Measurements from ENCODE around the gene GORASP2. TPM values are rescaled to one million over a fixed set of nuclear protein-coding genes. Genes with fewer than 3 reads are reported as not detected.

The GORASP2 gene
- total RNA-seq, 1 experiment from 2014 or later = 89.3 TPM

- CTCF ChIA-PET = no interaction called here
- H3K4me1 ChIP-seq (ENCODE audit: insufficient read depth, low read length, poor library complexity, severe bottlenecking) = no peaks in the 10 kb centered on the region
- no peak for TF ChIP-seq EZH2 (IDR thresholded peaks at IDR 0.05; ENCODE audit: borderline replicate concordance, low read depth, low read length, poor library complexity, severe bottlenecking)
- no peak for TF ChIP-seq CTCF (conservative IDR thresholded peaks at IDR 0.05; ENCODE audit: low read depth, low read length)
Measured at GRCh38 chr2:171004833-171005232, 75.8 kb downstream of the GORASP2 start.

GRCh38 chr2:171008550-171009205 is 79.6 kb downstream of the GORASP2 start:
- Histone ChIP-seq H3K4me3 (ENCODE audit: low read depth, low read length, poor library complexity, severe bottlenecking) (no peak overlapping the region), H3K36me3 (ENCODE audit: insufficient read depth, low read length, poor library complexity, severe bottlenecking) (peaks cover 35% of the 10 kb centered on the region), H3K27ac (ENCODE audit: low read depth, low read length, poor library complexity, severe bottlenecking) (no peak overlapping the region), H3K9me3 (ENCODE audit: low read depth, low read length, poor library complexity, severe bottlenecking) (no peaks in the 10 kb centered on the region), H3K27me3 (replicated peaks; ENCODE audit: insufficient read depth, low read depth, low read length, poor library complexity) (no peaks in the 10 kb centered on the region), H3K4me1 (ENCODE audit: insufficient read depth, low read length, poor library complexity, severe bottlenecking) (no peaks in the 10 kb centered on the region)
- DNase-seq (ENCODE audit: low spot score) = no peak
- intact Hi-C loops (cut with micrococcal nuclease; ENCODE audit: unreplicated experiment) = no loop called here
- CTCF ChIA-PET = no interaction called here
- TF ChIP-seq CTCF (conservative IDR thresholded peaks at IDR 0.05; ENCODE audit: low read depth, low read length) (no peak), EZH2 (IDR thresholded peaks at IDR 0.05; ENCODE audit: borderline replicate concordance, low read depth, low read length, poor library complexity, severe bottlenecking) (no peak)
- BruUV-seq (replicated peaks) = no TSS peak
- POLR2A ChIA-PET (ENCODE audit: low non-redundant PET) = no interaction called here

More at GRCh38 chr2:171004833-171005232, 75.8 kb downstream of the GORASP2 start:
- intact Hi-C loops (cut with micrococcal nuclease; ENCODE audit: unreplicated experiment) = no loop called here
- Histone ChIP-seq H3K9me3 (ENCODE audit: low read depth, low read length, poor library complexity, severe bottlenecking) (no peaks in the 10 kb centered on the region), H3K27ac (ENCODE audit: low read depth, low read length, poor library complexity, severe bottlenecking) (no peak overlapping the region), H3K36me3 (ENCODE audit: insufficient read depth, low read length, poor library complexity, severe bottlenecking) (peaks cover 35% of the 10 kb centered on the region), H3K4me3 (ENCODE audit: low read depth, low read length, poor library complexity, severe bottlenecking) (no peak overlapping the region), H3K27me3 (replicated peaks; ENCODE audit: insufficient read depth, low read depth, low read length, poor library complexity) (no peaks in the 10 kb centered on the region)
- POLR2A ChIA-PET (ENCODE audit: low non-redundant PET) = no interaction called here
- DNase-seq (ENCODE audit: low spot score) = no peak
- no TSS peak for BruUV-seq (replicated peaks)

- no TSS peak for BruUV-seq (replicated peaks)
- Histone ChIP-seq H3K4me1 (ENCODE audit: insufficient read depth, low read length, poor library complexity, severe bottlenecking) (no peaks in the 10 kb centered on the region), H3K27ac (ENCODE audit: low read depth, low read length, poor library complexity, severe bottlenecking) (no peak overlapping the region), H3K36me3 (ENCODE audit: insufficient read depth, low read length, poor library complexity, severe bottlenecking) (peaks cover 33% of the 10 kb centered on the region), H3K27me3 (replicated peaks; ENCODE audit: insufficient read depth, low read depth, low read length, poor library complexity) (no peaks in the 10 kb centered on the region), H3K9me3 (ENCODE audit: low read depth, low read length, poor library complexity, severe bottlenecking) (no peaks in the 10 kb centered on the region), H3K4me3 (ENCODE audit: low read depth, low read length, poor library complexity, severe bottlenecking) (no peak overlapping the region)
- POLR2A ChIA-PET (ENCODE audit: low non-redundant PET) = no interaction called here
- intact Hi-C loops (cut with micrococcal nuclease; ENCODE audit: unreplicated experiment) = no loop called here
- no peak for DNase-seq (ENCODE audit: low spot score)
- CTCF ChIA-PET = no interaction called here
- no peak for TF ChIP-seq EZH2 (IDR thresholded peaks at IDR 0.05; ENCODE audit: borderline replicate concordance, low read depth, low read length, poor library complexity, severe bottlenecking)
- no peak for TF ChIP-seq CTCF (conservative IDR thresholded peaks at IDR 0.05; ENCODE audit: low read depth, low read length)
Measured at GRCh38 chr2:171009386-171009785, 80.3 kb downstream of the GORASP2 start.

Data from A673 (cell line).